Measurements from ENCODE around the gene ATP5MK. TPM values are rescaled to one million over a fixed set of nuclear protein-coding genes. Genes with fewer than 3 reads are reported as not detected.

ATP5MK gene
- total RNA-seq, 1 experiment from 2014 or later = 335 TPM

DNA sequence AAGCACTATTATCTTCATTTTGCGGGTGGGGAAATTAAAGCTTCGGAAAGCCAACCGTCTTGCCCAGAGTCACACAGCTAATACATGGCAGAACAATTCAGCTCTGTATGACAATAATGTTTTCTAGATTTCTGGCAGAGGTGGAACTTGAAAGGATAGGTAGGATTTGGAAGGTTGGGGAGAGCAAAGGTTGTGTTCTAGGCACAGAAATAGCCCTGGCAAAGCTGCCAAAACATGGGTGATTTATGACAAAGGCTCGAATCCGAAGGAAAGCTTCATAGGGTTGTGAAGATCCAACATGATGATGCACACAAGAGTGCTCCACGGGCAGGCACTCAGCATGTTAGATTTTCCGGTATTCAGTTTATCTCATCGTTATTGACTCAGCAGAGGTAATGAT, 19.3 kb upstream of the ATP5MK start:
- no peak overlapping the region for H3K4ac ChIP-seq (ENCODE audit: low read depth, low read length)
- H4K20me1 ChIP-seq (ENCODE audit: control insufficient read depth, insufficient read depth, insufficient read length) = no peaks in the 10 kb centered on the region
- TF ChIP-seq, protein P1, sequence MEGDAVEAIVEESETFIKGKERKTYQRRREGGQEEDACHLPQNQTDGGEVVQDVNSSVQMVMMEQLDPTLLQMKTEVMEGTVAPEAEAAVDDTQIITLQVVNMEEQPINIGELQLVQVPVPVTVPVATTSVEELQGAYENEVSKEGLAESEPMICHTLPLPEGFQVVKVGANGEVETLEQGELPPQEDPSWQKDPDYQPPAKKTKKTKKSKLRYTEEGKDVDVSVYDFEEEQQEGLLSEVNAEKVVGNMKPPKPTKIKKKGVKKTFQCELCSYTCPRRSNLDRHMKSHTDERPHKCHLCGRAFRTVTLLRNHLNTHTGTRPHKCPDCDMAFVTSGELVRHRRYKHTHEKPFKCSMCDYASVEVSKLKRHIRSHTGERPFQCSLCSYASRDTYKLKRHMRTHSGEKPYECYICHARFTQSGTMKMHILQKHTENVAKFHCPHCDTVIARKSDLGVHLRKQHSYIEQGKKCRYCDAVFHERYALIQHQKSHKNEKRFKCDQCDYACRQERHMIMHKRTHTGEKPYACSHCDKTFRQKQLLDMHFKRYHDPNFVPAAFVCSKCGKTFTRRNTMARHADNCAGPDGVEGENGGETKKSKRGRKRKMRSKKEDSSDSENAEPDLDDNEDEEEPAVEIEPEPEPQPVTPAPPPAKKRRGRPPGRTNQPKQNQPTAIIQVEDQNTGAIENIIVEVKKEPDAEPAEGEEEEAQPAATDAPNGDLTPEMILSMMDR (conservative IDR thresholded peaks at IDR 0.05) = no peak
- H2AFZ ChIP-seq (ENCODE audit: low read length) = no peak overlapping the region
- H3K79me2 ChIP-seq (ENCODE audit: insufficient read depth, low read length) = no peaks in the 10 kb centered on the region
- H3K4me3 Mint-ChIP-seq = no peak overlapping the region
- H3K9me3 ChIP-seq (ENCODE audit: control insufficient read depth, low read depth, low read length) = no peaks in the 10 kb centered on the region
- no peak overlapping the region for H3K4me2 ChIP-seq (ENCODE audit: insufficient read depth, insufficient read length, low read length)
- no peaks in the 10 kb centered on the region for H3K27me3 ChIP-seq (ENCODE audit: insufficient read depth, low read length)
- H2BK120ac ChIP-seq (ENCODE audit: low read depth, low read length, poor library complexity, severe bottlenecking) = no peak overlapping the region
- WGBS (ENCODE audit: extremely low coverage, insufficient read length, low lambda C conversion rate) = no CpG with 5 or more reads among the region's 8 CpGs
- H3K9me3 Mint-ChIP-seq = no peaks in the 10 kb centered on the region
- no peaks in the 10 kb centered on the region for H3K27me3 Mint-ChIP-seq (ENCODE audit: low read depth)
- no peak overlapping the region for H2BK20ac ChIP-seq (ENCODE audit: low read depth, low read length, poor library complexity, severe bottlenecking)
- no peak overlapping the region for H3T11ph ChIP-seq (ENCODE audit: low read length)
- H3K27ac ChIP-seq (ENCODE audit: insufficient read length, low read depth, low read length) = no peak overlapping the region
- H3K27ac Mint-ChIP-seq = no peak overlapping the region
- no peak overlapping the region for H4K91ac ChIP-seq (ENCODE audit: insufficient read length, low read depth, low read length)
- no peaks in the 10 kb centered on the region for H3K79me1 ChIP-seq (ENCODE audit: insufficient read depth, low read depth, low read length, poor library complexity, severe bottlenecking)
- H3K18ac ChIP-seq (ENCODE audit: insufficient read length, low read depth, low read length) = no peak overlapping the region
- DNase-seq = no peak
- H4K5ac ChIP-seq (ENCODE audit: insufficient read length, low read depth, low read length) = no peak overlapping the region
- H3K14ac ChIP-seq (ENCODE audit: insufficient read depth, low read length) = no peak overlapping the region
- no peak overlapping the region for H2BK12ac ChIP-seq (ENCODE audit: insufficient read length, low read depth, low read length)
- no peak overlapping the region for H4K8ac ChIP-seq (replicated peaks; ENCODE audit: insufficient read length, low read depth, low read length)
- H2BK15ac ChIP-seq (ENCODE audit: low read depth, low read length) = no peak overlapping the region
- no peak overlapping the region for H3K9ac ChIP-seq (ENCODE audit: extremely low read depth, insufficient read length, low read length)
- no peak overlapping the region for H2AK5ac ChIP-seq (ENCODE audit: insufficient read length, low read length)
- H3K4me1 ChIP-seq (ENCODE audit: insufficient read depth, low read length) = no peaks in the 10 kb centered on the region
- H3K4me1 Mint-ChIP-seq = no peaks in the 10 kb centered on the region
- H3K36me3 Mint-ChIP-seq (ENCODE audit: insufficient read depth in 1 of 3, low read depth in 3 of 3) = peaks cover 46 to 94% (median 76%) of the 10 kb centered on the region in 3 experiments
- no peak overlapping the region for H3K23ac ChIP-seq (ENCODE audit: insufficient read length, low read depth, low read length)
- H2BK5ac ChIP-seq (ENCODE audit: insufficient read length, low read length) = no peak overlapping the region
- no peaks in the 10 kb centered on the region for H3K23me2 ChIP-seq (ENCODE audit: insufficient read length, low read depth, low read length, poor library complexity, severe bottlenecking)
- no peak overlapping the region for H3K56ac ChIP-seq (ENCODE audit: insufficient read length, low read depth, low read length)
